Common myeloid progenitor, CD34-positive (primary cell): ENCODE data around the gene NODAL.

Experiments used
- CTCF ChIA-PET: fragments of 350-600 bp; sonication (Branson Sonifier 250); formaldehyde crosslinking; loops from one replicate; lab custom pipeline; 2021; ENCODE audit warnings: antibody characterized with exemption; lab: Charles Lee
- POLR2A ChIA-PET: fragments of 350-600 bp; sonication (Branson Sonifier 250); formaldehyde crosslinking; loops from one replicate; lab custom pipeline; 2021; ENCODE audit warnings: antibody characterized with exemption; lab: Charles Lee
- DNase-seq, 3 donors: peaks; one replicate each; pipeline versions ENCODE4 v3.0.0 to v3.0.0-alpha.2; 2013
- H3K27ac ChIP-seq, 2 experiments: 1 replicate in 1 of 2; 2 replicates in 1 of 2; pipeline ENCODE4 v1.7.0; 2013; ENCODE audit warnings: inconsistent platforms in 2 of 2, low read length in 2 of 2, mild to moderate bottlenecking in 2 of 2, low read depth in 1 of 2, moderate library complexity in 1 of 2; ENCODE audit not compliant: severe bottlenecking in 2 of 2, insufficient read depth in 1 of 2, poor library complexity in 1 of 2
- H3K27me3 ChIP-seq, 5 experiments: replicated peaks in 2 of 5; 1 replicate in 3 of 5; 2 replicates in 2 of 5; pipeline versions ENCODE4 v1.6.1 to v1.7.0; 2013; ENCODE audit warnings: low read length in 4 of 5, mild to moderate bottlenecking in 2 of 5, moderate library complexity in 2 of 5, inconsistent platforms in 1 of 5; ENCODE audit not compliant: insufficient read depth in 5 of 5, control insufficient read depth in 4 of 5
- H3K36me3 ChIP-seq, 4 experiments: 1 replicate in 2 of 4; 2 replicates in 2 of 4; pipeline versions ENCODE4 v1.6.1 to v1.7.0; 2013; ENCODE audit warnings: low read length in 3 of 4, control low read depth in 1 of 4, mild to moderate bottlenecking in 1 of 4; ENCODE audit not compliant: control insufficient read depth in 4 of 4, insufficient read depth in 4 of 4
- H3K4me1 ChIP-seq, 4 experiments: 1 replicate in 3 of 4; 2 replicates in 1 of 4; pipeline versions ENCODE4 v1.6.1 to v1.7.1; 2013; ENCODE audit warnings: low read length in 3 of 4, mild to moderate bottlenecking in 3 of 4, control low read depth in 1 of 4, inconsistent platforms in 1 of 4, moderate library complexity in 1 of 4; ENCODE audit not compliant: control insufficient read depth in 4 of 4, insufficient read depth in 4 of 4; ENCODE audit errors: control extremely low read depth in 1 of 4
- H3K4me3 ChIP-seq, 7 experiments: 1 replicate in 4 of 7; 2 replicates in 3 of 7; pipeline versions ENCODE4 v1.5.1 to v1.7.0; 2013; ENCODE audit warnings: mild to moderate bottlenecking in 7 of 7, low read length in 6 of 7, moderate library complexity in 6 of 7, inconsistent platforms in 2 of 7, low read depth in 2 of 7, control low read depth in 1 of 7; ENCODE audit not compliant: insufficient read depth in 4 of 7, control insufficient read depth in 1 of 7; ENCODE audit errors: extremely low read depth in 1 of 7
- H3K9me3 ChIP-seq, 5 experiments: 1 replicate in 4 of 5; 2 replicates in 1 of 5; pipeline versions ENCODE4 v1.6.1 to v1.7.1; 2013; ENCODE audit warnings: low read length in 4 of 5, mild to moderate bottlenecking in 2 of 5, inconsistent platforms in 1 of 5, low read depth in 1 of 5, moderate library complexity in 1 of 5; ENCODE audit not compliant: control insufficient read depth in 4 of 5, insufficient read depth in 2 of 5; ENCODE audit errors: control extremely low read depth in 1 of 5
- WGBS: methylation state at CpG from one replicate; pipeline ENCODE4 v1.1.5; 2013; ENCODE audit not compliant: insufficient coverage; 5-methylcytosine and 5-hydroxymethylcytosine counted together

The NODAL gene

DNA sequence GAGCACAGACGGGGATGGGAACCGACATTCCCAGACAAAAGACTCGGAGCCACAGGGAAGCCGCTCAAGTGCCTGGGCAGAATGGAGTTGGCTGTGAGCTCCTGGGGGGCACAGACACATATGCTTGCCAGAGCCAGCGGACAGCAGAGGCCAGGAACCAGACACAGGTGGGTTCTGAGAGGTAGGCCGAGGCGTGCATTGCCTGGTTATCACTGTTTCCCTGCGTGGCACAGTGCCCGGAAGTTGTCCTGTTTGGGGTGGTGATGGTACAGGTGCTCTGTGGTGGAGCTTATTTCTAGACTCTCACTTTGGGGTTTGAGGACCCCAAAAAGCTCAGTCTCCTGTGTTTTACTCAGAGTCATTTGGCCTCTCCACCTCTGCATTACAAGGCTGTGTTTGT is 39.6 kb upstream of the NODAL start:
- Histone ChIP-seq H3K4me3 (no peak overlapping the region), H3K27me3 (no peaks in the 10 kb centered on the region), H3K27ac (no peak overlapping the region), H3K9me3 (no peaks in the 10 kb centered on the region), H3K36me3 (peaks cover 0 to 3% (median 0%) of the 10 kb centered on the region in 4 experiments), H3K4me1 (peaks cover 2 to 71% (median 58%) of the 10 kb centered on the region in 4 experiments)
- CTCF ChIA-PET, result interaction anchor here (1.0 to 7.8 kb wide), 5 partner anchors 12 to 69 kb away, joined by 3 to 46 read pairs (median 38); no protein-coding TSS in a partner anchor
- 97% methylated on average over 4 of the region's 9 CpGs for WGBS
- POLR2A ChIA-PET, result interaction anchor here (0.6 to 3.6 kb wide), 3 partner anchors 13 to 20 kb away, joined by 3 to 14 read pairs (median 3); no protein-coding TSS in a partner anchor
- no peak for DNase-seq

DNA sequence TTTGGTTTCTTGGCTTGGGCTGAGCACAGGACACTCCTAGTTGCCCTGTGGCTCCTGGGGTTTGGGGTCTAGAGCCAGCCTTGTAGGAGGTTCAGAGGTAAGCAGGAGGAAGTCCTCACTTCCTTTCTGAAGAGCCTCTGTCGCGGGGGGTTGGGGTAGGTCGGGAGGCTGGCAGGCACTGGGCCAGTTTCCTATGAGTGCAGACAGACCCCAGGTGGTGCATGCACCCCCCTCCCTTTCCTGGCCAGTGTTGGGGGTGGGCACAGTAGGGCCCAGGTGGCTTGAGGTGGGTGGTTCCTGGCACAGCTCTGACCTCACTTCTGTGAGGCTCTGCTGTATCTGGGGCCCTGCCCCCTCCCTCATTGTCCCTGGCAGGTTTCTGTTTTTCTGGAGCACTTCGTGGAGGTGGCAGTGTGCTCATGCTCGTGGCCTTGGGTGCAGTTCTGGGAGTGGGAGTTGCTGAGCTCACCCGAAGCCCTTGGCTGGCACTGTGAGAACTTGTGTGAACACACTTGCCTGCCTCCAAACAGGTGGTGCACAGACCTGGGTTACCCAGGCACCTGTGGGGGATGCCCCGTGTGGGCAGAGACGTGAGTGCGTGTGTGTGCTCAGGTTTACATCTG is 38.9 kb upstream of the NODAL start:
- Histone ChIP-seq H3K36me3 (no peaks in the 10 kb centered on the region), H3K4me1 (peaks cover 2 to 71% (median 58%) of the 10 kb centered on the region in 4 experiments), H3K9me3 (no peaks in the 10 kb centered on the region), H3K4me3 (peak overlapping the region in 3 of 7 experiments; percentile 32 to 77 (median 69)), H3K27me3 (no peaks in the 10 kb centered on the region), H3K27ac (no peak overlapping the region)
- POLR2A ChIA-PET, result interaction anchor here (0.5 to 3.6 kb wide), 4 partner anchors 14 to 33 kb away, joined by 3 to 14 read pairs (median 3); no protein-coding TSS in a partner anchor
- peak; percentile 53 to 89 (median 83) for DNase-seq
- WGBS, result 17% methylated on average over 8 of the region's 9 CpGs
- CTCF ChIA-PET, result interaction anchor here (1.0 to 7.8 kb wide), 5 partner anchors 13 to 70 kb away, joined by 3 to 46 read pairs (median 38); no protein-coding TSS in a partner anchor

DNA sequence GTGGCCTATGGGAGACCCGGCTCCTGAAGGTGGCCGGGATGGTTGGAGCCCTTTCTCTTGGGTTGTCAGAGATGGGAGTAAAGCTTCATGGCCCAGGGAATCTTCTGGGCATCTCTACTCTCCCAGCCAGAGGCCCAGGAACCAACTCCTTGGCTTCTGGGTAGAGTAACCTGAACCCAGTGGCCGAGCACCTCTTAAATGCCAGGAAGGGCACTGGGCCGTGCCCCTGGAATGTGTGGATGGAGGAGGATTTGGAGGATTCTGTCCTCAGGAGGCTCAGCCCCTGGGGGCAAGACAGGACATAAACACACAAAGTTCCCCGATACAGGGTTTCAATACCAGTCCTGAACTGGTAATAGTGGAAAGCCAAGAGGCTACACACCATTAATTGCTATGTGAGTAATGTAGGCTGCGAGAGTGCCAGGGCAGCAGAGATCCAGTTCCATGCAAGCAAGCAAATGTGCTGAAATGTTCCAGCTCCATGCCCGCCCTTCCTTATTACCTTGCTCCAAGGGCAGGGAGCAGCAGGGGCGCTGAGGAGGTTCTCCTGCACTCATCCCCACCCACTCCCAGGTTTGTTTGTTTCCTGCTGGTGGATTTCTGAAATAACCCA is 38.3 kb upstream of the NODAL start:
- Histone ChIP-seq H3K27me3 (no peaks in the 10 kb centered on the region), H3K36me3 (no peaks in the 10 kb centered on the region), H3K9me3 (no peaks in the 10 kb centered on the region), H3K27ac (no peak overlapping the region), H3K4me3 (peak overlapping the region in 5 of 7 experiments; percentile 48 to 77 (median 69)), H3K4me1 (peaks cover 2 to 71% (median 58%) of the 10 kb centered on the region in 4 experiments)
- 73% methylated on average over 3 of the region's 8 CpGs for WGBS
- ChIA-PET POLR2A (interaction anchor here (1.3 to 3.6 kb wide), 2 partner anchors 14 to 17 kb away, joined by 3 to 14 read pairs; no protein-coding TSS in a partner anchor), CTCF (interaction anchor here (0.6 to 7.8 kb wide), 6 partner anchors 9 to 59 kb away, joined by 4 to 46 read pairs (median 24); no protein-coding TSS in a partner anchor)
- DNase-seq, result no peak

DNA sequence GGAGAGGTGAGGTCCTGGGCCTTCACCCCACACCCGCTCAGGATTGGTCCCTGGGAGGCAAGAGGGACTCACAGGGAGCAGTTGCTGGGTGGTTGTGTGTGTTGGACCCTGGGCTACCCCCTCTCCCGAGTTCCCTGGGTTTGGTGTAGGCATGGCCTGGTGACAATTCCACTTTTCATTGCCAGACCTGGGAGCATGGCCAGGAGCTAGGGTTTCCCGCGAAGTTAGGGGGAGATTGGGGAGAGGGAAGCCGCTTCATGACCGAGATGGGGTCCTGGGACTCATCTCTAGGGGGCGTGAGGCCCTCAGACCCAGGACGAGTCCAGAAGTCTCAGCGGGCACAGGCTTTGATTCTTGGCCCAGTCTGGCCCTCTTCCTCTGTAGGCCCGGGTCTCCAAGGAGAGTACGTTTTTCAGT is 37.7 kb upstream of the NODAL start:
- no peaks in the 10 kb centered on the region for H3K27me3 ChIP-seq
- H3K36me3 ChIP-seq, result no peaks in the 10 kb centered on the region
- no peaks in the 10 kb centered on the region for H3K9me3 ChIP-seq
- no peak for DNase-seq
- H3K27ac ChIP-seq, result no peak overlapping the region
- H3K4me1 ChIP-seq, result peaks cover 2 to 71% (median 58%) of the 10 kb centered on the region in 4 experiments
- peak overlapping the region; percentile 32 to 77 (median 69) for H3K4me3 ChIP-seq
- ChIA-PET POLR2A (interaction anchor here (0.6 to 3.6 kb wide), 2 partner anchors 15 to 33 kb away, joined by 3 to 14 read pairs; no protein-coding TSS in a partner anchor), CTCF (interaction anchor here (0.6 to 7.8 kb wide), 5 partner anchors 9 to 60 kb away, joined by 4 to 46 read pairs (median 38); no protein-coding TSS in a partner anchor)
- 46% methylated on average over 8 of the region's 11 CpGs for WGBS

DNA sequence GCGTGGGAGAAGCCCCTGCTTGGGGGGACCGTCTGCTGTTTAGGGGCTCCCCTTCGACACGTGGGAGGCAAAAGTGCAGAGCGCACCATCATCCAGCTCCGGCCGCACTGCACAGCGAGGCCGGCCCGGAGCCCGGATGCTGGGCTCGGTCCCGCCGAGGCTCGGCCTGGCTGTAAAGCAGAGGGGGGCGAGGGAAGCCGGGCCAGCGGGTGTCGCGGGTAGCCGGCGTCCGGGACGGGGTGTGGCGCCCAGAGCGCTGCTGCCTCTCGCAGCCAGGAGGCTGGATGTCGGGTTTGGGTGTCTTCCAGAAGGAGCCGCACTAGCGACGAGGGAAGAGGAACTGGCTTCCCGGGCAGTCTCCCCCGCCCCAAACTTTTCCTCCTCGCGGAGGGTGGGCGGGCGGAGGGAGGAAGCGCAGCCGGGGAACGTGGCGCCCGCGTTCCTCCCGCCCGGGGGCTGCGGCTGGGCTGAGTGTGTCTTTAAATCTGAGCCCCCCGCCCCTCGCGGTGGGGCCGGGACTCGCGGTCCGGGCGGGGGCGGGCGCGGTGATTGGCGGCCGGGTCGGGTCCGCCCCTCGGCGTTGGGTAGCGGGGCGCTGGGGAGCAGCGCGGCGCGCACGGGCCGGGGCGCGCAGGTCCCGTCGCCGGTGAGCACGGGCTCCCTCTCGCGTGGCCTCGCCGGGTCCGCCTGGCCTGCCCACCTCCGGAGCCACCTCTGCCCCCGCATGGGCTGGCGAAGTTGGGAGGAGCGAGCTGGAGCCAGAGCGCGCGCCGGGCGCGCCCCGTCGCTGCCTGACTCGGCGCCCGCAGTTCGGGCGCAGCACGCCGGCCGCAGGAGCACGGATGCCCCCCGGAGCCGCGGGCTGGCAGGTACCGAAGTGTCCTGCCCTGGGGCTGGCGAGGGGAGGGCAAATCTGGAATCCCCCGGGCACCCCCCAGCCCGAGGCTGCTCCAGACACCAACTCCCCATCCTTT is 37.0 kb upstream of the NODAL start, which contains the start of gene PALD1:
TSS of gene PALD1 (plus strand) at position 577 of the 974 bp plus-strand sequence. CDS start 47,185 bp downstream, outside the sequence.
- peak within 1 kb of the TSS; percentile 32 to 77 (median 69) for H3K4me3 ChIP-seq
- H3K9me3 ChIP-seq, result no peaks in the 10 kb centered on the region
- DNase-seq, result peak; percentile 49 to 70 (median 59)
- 0% methylated on average over 77 of the region's 110 CpGs for WGBS
- CTCF ChIA-PET, result interaction anchor here (0.8 to 7.8 kb wide), 12 partner anchors 7 to 60 kb away, joined by 3 to 46 read pairs (median 5); no protein-coding TSS in a partner anchor
- peaks cover 2 to 68% (median 58%) of the 10 kb centered on the region in 4 experiments for H3K4me1 ChIP-seq
- no peaks in the 10 kb centered on the region for H3K36me3 ChIP-seq
- POLR2A ChIA-PET, result interaction anchor here (0.6 to 3.6 kb wide), 4 partner anchors 15 to 34 kb away, joined by 3 to 14 read pairs (median 6); no protein-coding TSS in a partner anchor
- no peaks in the 10 kb centered on the region for H3K27me3 ChIP-seq
- H3K27ac ChIP-seq, result no peak within 1 kb of the TSS

DNA sequence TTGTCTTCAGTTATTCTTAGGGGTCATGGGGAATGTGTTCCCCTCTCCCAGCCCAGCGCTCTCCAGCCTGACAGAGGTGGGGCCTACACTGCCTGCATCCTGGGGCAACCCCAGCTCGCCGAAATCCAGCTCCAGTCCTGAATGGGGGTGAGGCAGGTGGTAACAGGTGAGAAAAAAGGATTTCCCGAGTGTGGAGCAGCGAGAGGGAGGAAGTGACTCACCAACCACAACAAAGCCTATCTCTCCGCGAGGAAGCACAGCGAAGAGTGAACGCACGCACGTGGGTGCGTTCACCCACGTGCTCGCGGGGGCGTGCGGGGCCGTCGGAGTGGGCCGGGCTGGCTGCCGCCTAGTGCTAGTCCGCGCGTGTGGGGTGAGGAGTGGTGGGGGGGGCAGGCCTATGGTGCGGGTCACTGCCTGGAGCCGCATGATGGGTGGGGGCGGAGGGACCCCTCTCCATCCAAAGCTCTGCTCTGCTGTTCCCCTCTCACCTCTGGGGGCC is 36.2 kb upstream of the NODAL start:
- peak; percentile 77 to 93 (median 90) for DNase-seq
- POLR2A ChIA-PET, result interaction anchor here (0.7 to 1.3 kb wide), 5 partner anchors 12 to 31 kb away, joined by 3 to 7 read pairs (median 4); no protein-coding TSS in a partner anchor
- no peak overlapping the region for H3K27ac ChIP-seq
- peak overlapping the region in 4 of 7 experiments; percentile 48 to 77 (median 70) for H3K4me3 ChIP-seq
- 15% methylated on average over 7 of the region's 27 CpGs for WGBS
- H3K36me3 ChIP-seq, result no peaks in the 10 kb centered on the region
- CTCF ChIA-PET, result interaction anchor here (0.8 to 7.8 kb wide), 12 partner anchors 8 to 61 kb away, joined by 3 to 46 read pairs (median 6); no protein-coding TSS in a partner anchor
- H3K9me3 ChIP-seq, result no peaks in the 10 kb centered on the region
- H3K4me1 ChIP-seq, result peaks cover 2 to 61% (median 52%) of the 10 kb centered on the region in 4 experiments
- H3K27me3 ChIP-seq, result no peaks in the 10 kb centered on the region
